WTC11 (cell line): ENCODE results near the gene FCN2. TPM values are rescaled to one million over a fixed set of nuclear protein-coding genes. Genes with fewer than 3 reads are reported as not detected.

ENCODE experiments used
- ATAC-seq: fragments of 200-7000 bp; cut with Tn5 transposase; 2 replicates; pipeline ENCODE4 v1.10.0; 2021; ENCODE audit warnings: mild to moderate bottlenecking, moderate library complexity
- CTCF ChIA-PET: fragments of 300-600 bp; sonication (Branson Sonifier 250); formaldehyde crosslinking; loops from one replicate; lab custom pipeline; 2021; ENCODE audit warnings: antibody characterized with exemption; lab: Charles Lee
- POLR2A ChIA-PET: fragments of 350-600 bp; sonication (Branson Sonifier 250); formaldehyde crosslinking; loops from one replicate; lab custom pipeline; 2021; ENCODE audit warnings: antibody characterized with exemption; lab: Charles Lee
- DNase-seq: peaks from one replicate; pipeline ENCODE4 v3.0.0; 2021; ENCODE audit warnings: low spot score
- H3K27ac Mint-ChIP-seq: 2 replicates; pipeline ENCODE4 v1.8.0; 2021; ENCODE audit warnings: mixed read lengths
- H3K27me3 Mint-ChIP-seq: 2 replicates; pipeline ENCODE4 v1.8.0; 2021; ENCODE audit warnings: low read depth, mild to moderate bottlenecking, moderate library complexity, mixed read lengths
- H3K36me3 Mint-ChIP-seq: 2 replicates; pipeline ENCODE4 v1.8.0; 2021; ENCODE audit warnings: mixed read lengths
- H3K4me1 Mint-ChIP-seq: 2 replicates; pipeline ENCODE4 v1.8.0; 2022; ENCODE audit warnings: mixed read lengths
- H3K4me3 Mint-ChIP-seq: 2 replicates; pipeline ENCODE4 v1.8.0; 2021; ENCODE audit warnings: mild to moderate bottlenecking, moderate library complexity, mixed read lengths
- H3K9me3 Mint-ChIP-seq: 2 replicates; pipeline ENCODE4 v1.8.0; 2021; ENCODE audit warnings: mixed read lengths
- CREM ChIP-seq: sonication (generic); formaldehyde crosslinking; IDR thresholded peaks from 2 replicates; pipeline ENCODE4 v1.8.1; 2022; ENCODE audit warnings: mild to moderate bottlenecking, missing genetic modification reagents, moderate library complexity
- ERG ChIP-seq: fragments of 250-450 bp; sonication (Bioruptor Pico); IDR thresholded peaks from 2 replicates; pipeline ENCODE4 v1.8.0; 2021; ENCODE audit warnings: mild to moderate bottlenecking
- GRHL2 ChIP-seq: fragments of 250-450 bp; sonication (Bioruptor Pico); IDR thresholded peaks from 2 replicates; pipeline ENCODE4 v1.8.0; 2022; ENCODE audit warnings: mild to moderate bottlenecking, moderate library complexity; ENCODE audit not compliant: insufficient replicate concordance, severe bottlenecking
- GTF2I ChIP-seq: fragments of 250-450 bp; sonication (Bioruptor Pico); conservative IDR thresholded peaks from 2 replicates; pipeline ENCODE4 v1.4.0; 2021; ENCODE audit warnings: mild to moderate bottlenecking
- JAZF1 ChIP-seq: fragments of 250-450 bp; sonication (Bioruptor Pico); IDR thresholded peaks from 2 replicates; pipeline ENCODE4 v1.9.0; 2021; ENCODE audit warnings: moderate library complexity, mild to moderate bottlenecking, inconsistent platforms
- NFE2L1 ChIP-seq: sonication (generic); formaldehyde crosslinking; IDR thresholded peaks from 2 replicates; pipeline ENCODE4 v1.8.1; 2023; ENCODE audit warnings: missing genetic modification reagents
- OVOL2 ChIP-seq: fragments of 250-450 bp; sonication (Bioruptor Pico); IDR thresholded peaks from 2 replicates; pipeline ENCODE4 v1.9.0; 2021; ENCODE audit warnings: mild to moderate bottlenecking, borderline replicate concordance
- RELA ChIP-seq: sonication (generic); formaldehyde crosslinking; IDR thresholded peaks from 2 replicates; pipeline ENCODE4 v1.8.1; 2022; ENCODE audit warnings: missing genetic modification reagents, mild to moderate bottlenecking, borderline replicate concordance
- SMAD4 ChIP-seq: sonication (generic); formaldehyde crosslinking; IDR thresholded peaks from 2 replicates; pipeline ENCODE4 v1.8.0; 2022; ENCODE audit warnings: mild to moderate bottlenecking, missing genetic modification reagents
- SP1 ChIP-seq: sonication (generic); formaldehyde crosslinking; conservative IDR thresholded peaks from 2 replicates; pipeline ENCODE4 v1.8.1; 2022; ENCODE audit warnings: missing genetic modification reagents
- ZNF138 ChIP-seq: sonication (generic); formaldehyde crosslinking; conservative IDR thresholded peaks from 2 replicates; pipeline ENCODE4 v1.8.1; 2022; ENCODE audit warnings: mild to moderate bottlenecking, moderate library complexity, missing genetic modification reagents
- total RNA-seq: library from RNA; stranded (reverse); gene quantifications from 3 replicates; pipeline ENCODE4 v1.2.3, GENCODE V29; 2021
- TF ChIP-seq, protein P1 (sequence below): sonication (generic); formaldehyde crosslinking; IDR thresholded peaks from 2 replicates; pipeline ENCODE4 v1.8.1; 2023; ENCODE audit warnings: mild to moderate bottlenecking, missing genetic modification reagents
- TF ChIP-seq, protein P2 (sequence below): sonication (generic); formaldehyde crosslinking; IDR thresholded peaks from 2 replicates; pipeline ENCODE4 v1.8.0; 2022; ENCODE audit warnings: missing genetic modification reagents
- TF ChIP-seq, protein P3 (sequence below): sonication (generic); formaldehyde crosslinking; IDR thresholded peaks from 2 replicates; pipeline ENCODE4 v1.8.0; 2023; ENCODE audit warnings: mild to moderate bottlenecking, missing genetic modification reagents

Gene FCN2
- total RNA-seq, 1 experiment from 2014 or later: not detected

GRCh38 chr9:134932171-134932570 is 51.6 kb downstream of the FCN2 start (continued):
- no peak for TF ChIP-seq RELA (CRISPR knock-in tag)
- TF ChIP-seq CREM (CRISPR knock-in tag): no peak
- TF ChIP-seq, protein P1, sequence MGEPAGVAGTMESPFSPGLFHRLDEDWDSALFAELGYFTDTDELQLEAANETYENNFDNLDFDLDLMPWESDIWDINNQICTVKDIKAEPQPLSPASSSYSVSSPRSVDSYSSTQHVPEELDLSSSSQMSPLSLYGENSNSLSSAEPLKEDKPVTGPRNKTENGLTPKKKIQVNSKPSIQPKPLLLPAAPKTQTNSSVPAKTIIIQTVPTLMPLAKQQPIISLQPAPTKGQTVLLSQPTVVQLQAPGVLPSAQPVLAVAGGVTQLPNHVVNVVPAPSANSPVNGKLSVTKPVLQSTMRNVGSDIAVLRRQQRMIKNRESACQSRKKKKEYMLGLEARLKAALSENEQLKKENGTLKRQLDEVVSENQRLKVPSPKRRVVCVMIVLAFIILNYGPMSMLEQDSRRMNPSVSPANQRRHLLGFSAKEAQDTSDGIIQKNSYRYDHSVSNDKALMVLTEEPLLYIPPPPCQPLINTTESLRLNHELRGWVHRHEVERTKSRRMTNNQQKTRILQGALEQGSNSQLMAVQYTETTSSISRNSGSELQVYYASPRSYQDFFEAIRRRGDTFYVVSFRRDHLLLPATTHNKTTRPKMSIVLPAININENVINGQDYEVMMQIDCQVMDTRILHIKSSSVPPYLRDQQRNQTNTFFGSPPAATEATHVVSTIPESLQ (CRISPR knock-in tag): no peak
- no peak for TF ChIP-seq SP1

- Mint-ChIP-seq H3K36me3 (no peaks in the 10 kb centered on the region), H3K27ac (no peak overlapping the region), H3K27me3 (no peaks in the 10 kb centered on the region), H3K4me3 (no peak overlapping the region)
- CTCF ChIA-PET: no interaction called here
- no peak for DNase-seq
- TF ChIP-seq GTF2I (CRISPR knock-in tag): no peak
- TF ChIP-seq, protein P2, sequence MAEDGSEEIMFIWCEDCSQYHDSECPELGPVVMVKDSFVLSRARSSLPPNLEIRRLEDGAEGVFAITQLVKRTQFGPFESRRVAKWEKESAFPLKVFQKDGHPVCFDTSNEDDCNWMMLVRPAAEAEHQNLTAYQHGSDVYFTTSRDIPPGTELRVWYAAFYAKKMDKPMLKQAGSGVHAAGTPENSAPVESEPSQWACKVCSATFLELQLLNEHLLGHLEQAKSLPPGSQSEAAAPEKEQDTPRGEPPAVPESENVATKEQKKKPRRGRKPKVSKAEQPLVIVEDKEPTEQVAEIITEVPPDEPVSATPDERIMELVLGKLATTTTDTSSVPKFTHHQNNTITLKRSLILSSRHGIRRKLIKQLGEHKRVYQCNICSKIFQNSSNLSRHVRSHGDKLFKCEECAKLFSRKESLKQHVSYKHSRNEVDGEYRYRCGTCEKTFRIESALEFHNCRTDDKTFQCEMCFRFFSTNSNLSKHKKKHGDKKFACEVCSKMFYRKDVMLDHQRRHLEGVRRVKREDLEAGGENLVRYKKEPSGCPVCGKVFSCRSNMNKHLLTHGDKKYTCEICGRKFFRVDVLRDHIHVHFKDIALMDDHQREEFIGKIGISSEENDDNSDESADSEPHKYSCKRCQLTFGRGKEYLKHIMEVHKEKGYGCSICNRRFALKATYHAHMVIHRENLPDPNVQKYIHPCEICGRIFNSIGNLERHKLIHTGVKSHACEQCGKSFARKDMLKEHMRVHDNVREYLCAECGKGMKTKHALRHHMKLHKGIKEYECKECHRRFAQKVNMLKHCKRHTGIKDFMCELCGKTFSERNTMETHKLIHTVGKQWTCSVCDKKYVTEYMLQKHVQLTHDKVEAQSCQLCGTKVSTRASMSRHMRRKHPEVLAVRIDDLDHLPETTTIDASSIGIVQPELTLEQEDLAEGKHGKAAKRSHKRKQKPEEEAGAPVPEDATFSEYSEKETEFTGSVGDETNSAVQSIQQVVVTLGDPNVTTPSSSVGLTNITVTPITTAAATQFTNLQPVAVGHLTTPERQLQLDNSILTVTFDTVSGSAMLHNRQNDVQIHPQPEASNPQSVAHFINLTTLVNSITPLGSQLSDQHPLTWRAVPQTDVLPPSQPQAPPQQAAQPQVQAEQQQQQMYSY: no peak
- TF ChIP-seq, protein P3, sequence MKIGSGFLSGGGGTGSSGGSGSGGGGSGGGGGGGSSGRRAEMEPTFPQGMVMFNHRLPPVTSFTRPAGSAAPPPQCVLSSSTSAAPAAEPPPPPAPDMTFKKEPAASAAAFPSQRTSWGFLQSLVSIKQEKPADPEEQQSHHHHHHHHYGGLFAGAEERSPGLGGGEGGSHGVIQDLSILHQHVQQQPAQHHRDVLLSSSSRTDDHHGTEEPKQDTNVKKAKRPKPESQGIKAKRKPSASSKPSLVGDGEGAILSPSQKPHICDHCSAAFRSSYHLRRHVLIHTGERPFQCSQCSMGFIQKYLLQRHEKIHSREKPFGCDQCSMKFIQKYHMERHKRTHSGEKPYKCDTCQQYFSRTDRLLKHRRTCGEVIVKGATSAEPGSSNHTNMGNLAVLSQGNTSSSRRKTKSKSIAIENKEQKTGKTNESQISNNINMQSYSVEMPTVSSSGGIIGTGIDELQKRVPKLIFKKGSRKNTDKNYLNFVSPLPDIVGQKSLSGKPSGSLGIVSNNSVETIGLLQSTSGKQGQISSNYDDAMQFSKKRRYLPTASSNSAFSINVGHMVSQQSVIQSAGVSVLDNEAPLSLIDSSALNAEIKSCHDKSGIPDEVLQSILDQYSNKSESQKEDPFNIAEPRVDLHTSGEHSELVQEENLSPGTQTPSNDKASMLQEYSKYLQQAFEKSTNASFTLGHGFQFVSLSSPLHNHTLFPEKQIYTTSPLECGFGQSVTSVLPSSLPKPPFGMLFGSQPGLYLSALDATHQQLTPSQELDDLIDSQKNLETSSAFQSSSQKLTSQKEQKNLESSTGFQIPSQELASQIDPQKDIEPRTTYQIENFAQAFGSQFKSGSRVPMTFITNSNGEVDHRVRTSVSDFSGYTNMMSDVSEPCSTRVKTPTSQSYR (CRISPR knock-in tag): no peak
- TF ChIP-seq, all 79 proteins: peak for 0
- ATAC-seq: no peak
- H3K4me1 Mint-ChIP-seq: peaks cover 4% of the 10 kb centered on the region; the same call in 1 of the 2 replicates
- H3K9me3 Mint-ChIP-seq: no peaks in the 10 kb centered on the region
- POLR2A ChIA-PET: no interaction called here
These were observed 52.0 kb downstream of the FCN2 start for GRCh38 chr9:134932606-134933005.

GRCh38 chr9:134933076-134933659 is 52.6 kb downstream of the FCN2 start:
- H3K27me3 Mint-ChIP-seq: no peaks in the 10 kb centered on the region
- no peaks in the 10 kb centered on the region for H3K9me3 Mint-ChIP-seq
- H3K36me3 Mint-ChIP-seq: no peaks in the 10 kb centered on the region
- no peak for DNase-seq
- ATAC-seq: no peak
- no peak overlapping the region for H3K27ac Mint-ChIP-seq
- peaks cover 4% of the 10 kb centered on the region; the same call in 1 of the 2 replicates for H3K4me1 Mint-ChIP-seq
- POLR2A ChIA-PET: no interaction called here
- CTCF ChIA-PET: no interaction called here
- H3K4me3 Mint-ChIP-seq: no peak overlapping the region
- TF ChIP-seq, protein P1 (CRISPR knock-in tag): no peak
- no peak for TF ChIP-seq OVOL2 (CRISPR knock-in tag)
- no peak for TF ChIP-seq JAZF1 (CRISPR knock-in tag)
- no peak for TF ChIP-seq NFE2L1 (CRISPR knock-in tag)
- no peak for TF ChIP-seq ZNF138 (CRISPR knock-in tag)
- TF ChIP-seq SMAD4 (CRISPR knock-in tag): no peak
- TF ChIP-seq, protein P2: no peak
- TF ChIP-seq ERG (CRISPR knock-in tag): no peak
- no peak for TF ChIP-seq GRHL2
